ENCODE results near the gene SIGLEC15.

SIGLEC15 gene

DNA sequence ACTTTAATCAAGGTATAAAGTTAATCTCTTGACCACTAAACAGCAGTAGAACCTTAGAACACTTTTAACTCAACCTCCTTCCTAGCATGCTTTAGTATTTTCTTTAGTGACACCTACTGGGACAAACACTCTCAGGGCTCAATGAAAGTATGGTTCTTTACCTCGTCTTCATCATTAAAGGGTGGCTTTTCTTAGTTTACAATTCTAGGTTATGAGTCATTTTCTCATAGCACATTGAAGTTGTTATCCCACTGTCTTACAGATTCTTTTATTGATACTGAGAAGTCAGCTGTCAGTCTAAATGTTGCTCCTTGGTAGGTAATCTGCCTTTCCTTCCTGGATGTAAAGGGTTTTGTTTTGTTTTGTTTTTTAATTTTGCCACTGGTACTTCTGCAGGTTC is 38.0 kb downstream of the SIGLEC15 start:
- H4K20me1 ChIP-seq (ENCODE audit: insufficient read depth, low read length): no peaks in the 10 kb centered on the region
- H3K9me3 ChIP-seq (ENCODE audit: insufficient read depth, low read length): no peaks in the 10 kb centered on the region
- H3K27ac ChIP-seq (ENCODE audit: low read length): no peak overlapping the region
- H3K4me3 ChIP-seq (ENCODE audit: low read length): no peak overlapping the region
- no peaks in the 10 kb centered on the region for H3K4me1 ChIP-seq (ENCODE audit: low read length)
- no peak overlapping the region for H2AFZ ChIP-seq (ENCODE audit: low read depth, low read length)
- no peak overlapping the region for H3K4me2 ChIP-seq (ENCODE audit: low read length)
- H3K79me2 ChIP-seq (ENCODE audit: low read length): no peaks in the 10 kb centered on the region
- no peaks in the 10 kb centered on the region for H3K27me3 ChIP-seq (ENCODE audit: low read depth, low read length)
- TF ChIP-seq, protein P1, sequence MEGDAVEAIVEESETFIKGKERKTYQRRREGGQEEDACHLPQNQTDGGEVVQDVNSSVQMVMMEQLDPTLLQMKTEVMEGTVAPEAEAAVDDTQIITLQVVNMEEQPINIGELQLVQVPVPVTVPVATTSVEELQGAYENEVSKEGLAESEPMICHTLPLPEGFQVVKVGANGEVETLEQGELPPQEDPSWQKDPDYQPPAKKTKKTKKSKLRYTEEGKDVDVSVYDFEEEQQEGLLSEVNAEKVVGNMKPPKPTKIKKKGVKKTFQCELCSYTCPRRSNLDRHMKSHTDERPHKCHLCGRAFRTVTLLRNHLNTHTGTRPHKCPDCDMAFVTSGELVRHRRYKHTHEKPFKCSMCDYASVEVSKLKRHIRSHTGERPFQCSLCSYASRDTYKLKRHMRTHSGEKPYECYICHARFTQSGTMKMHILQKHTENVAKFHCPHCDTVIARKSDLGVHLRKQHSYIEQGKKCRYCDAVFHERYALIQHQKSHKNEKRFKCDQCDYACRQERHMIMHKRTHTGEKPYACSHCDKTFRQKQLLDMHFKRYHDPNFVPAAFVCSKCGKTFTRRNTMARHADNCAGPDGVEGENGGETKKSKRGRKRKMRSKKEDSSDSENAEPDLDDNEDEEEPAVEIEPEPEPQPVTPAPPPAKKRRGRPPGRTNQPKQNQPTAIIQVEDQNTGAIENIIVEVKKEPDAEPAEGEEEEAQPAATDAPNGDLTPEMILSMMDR (IDR thresholded peaks at IDR 0.05; ENCODE audit: low read depth, low read length): no peak
- TF ChIP-seq EZH2phosphoT487 (IDR thresholded peaks at IDR 0.05; ENCODE audit: low read depth): no peak
- H3K9ac ChIP-seq (ENCODE audit: low read length): no peak overlapping the region
- H3K36me3 ChIP-seq (replicated peaks; ENCODE audit: low read depth, low read length): peaks cover 72% of the 10 kb centered on the region

DNA sequence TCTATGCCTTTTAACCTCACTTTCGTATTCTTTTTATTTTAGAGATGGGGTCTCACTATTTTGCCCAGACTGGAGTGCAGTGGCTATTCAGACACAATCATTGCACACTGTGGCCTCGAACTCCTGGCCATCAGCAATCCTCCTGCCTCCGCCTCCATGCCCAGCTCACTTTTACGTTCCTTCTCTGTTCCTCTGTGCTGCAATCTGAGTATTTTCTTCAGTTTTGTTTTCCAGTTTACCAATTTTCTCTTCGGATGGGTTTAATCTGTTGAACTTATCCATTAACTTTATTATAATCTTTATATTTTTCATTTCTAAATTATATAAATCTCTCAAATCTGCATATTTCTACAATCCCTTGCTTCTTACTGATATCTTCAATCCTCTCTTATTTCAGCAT is 38.6 kb downstream of the SIGLEC15 start:
- Histone ChIP-seq H2AFZ (ENCODE audit: low read depth, low read length) (no peak overlapping the region), H3K4me2 (ENCODE audit: low read length) (no peak overlapping the region), H3K36me3 (replicated peaks; ENCODE audit: low read depth, low read length) (peaks cover 68% of the 10 kb centered on the region), H3K9me3 (ENCODE audit: insufficient read depth, low read length) (no peaks in the 10 kb centered on the region), H3K27me3 (ENCODE audit: low read depth, low read length) (no peaks in the 10 kb centered on the region), H3K4me3 (ENCODE audit: low read length) (no peak overlapping the region), H3K79me2 (ENCODE audit: low read length) (no peaks in the 10 kb centered on the region), H3K9ac (ENCODE audit: low read length) (no peak overlapping the region), H3K27ac (ENCODE audit: low read length) (no peak overlapping the region), H3K4me1 (ENCODE audit: low read length) (no peaks in the 10 kb centered on the region), H4K20me1 (ENCODE audit: insufficient read depth, low read length) (no peaks in the 10 kb centered on the region)
- TF ChIP-seq EZH2phosphoT487 (IDR thresholded peaks at IDR 0.05; ENCODE audit: low read depth): no peak
- TF ChIP-seq, protein P1 (IDR thresholded peaks at IDR 0.05; ENCODE audit: low read depth, low read length): no peak

DNA sequence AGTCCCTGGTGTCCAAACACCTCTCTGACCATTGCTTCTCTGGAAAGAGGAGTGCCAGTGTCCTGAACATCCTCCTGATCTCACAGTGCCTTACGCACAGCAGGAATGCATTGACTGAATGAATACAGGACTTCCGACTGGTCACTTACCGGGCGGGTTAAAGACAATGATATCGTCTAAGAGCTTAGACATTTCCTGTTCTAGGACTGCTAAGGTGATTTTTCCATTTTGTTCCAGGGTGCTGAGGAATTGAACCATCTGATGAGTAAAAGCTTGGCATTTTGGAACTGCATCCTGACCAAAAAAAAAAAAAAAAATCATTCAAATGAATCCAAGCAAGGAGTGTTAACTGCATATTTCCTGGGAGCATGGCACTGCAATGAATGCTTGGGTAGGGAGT is 40.0 kb downstream of the SIGLEC15 start:
- Histone ChIP-seq H3K27ac (ENCODE audit: low read length) (no peak overlapping the region), H3K36me3 (replicated peaks; ENCODE audit: low read depth, low read length) (peaks cover 67% of the 10 kb centered on the region)
- TF ChIP-seq, protein P1 (IDR thresholded peaks at IDR 0.05; ENCODE audit: low read depth, low read length): no peak
- no peak for TF ChIP-seq EZH2phosphoT487 (IDR thresholded peaks at IDR 0.05; ENCODE audit: low read depth)

DNA sequence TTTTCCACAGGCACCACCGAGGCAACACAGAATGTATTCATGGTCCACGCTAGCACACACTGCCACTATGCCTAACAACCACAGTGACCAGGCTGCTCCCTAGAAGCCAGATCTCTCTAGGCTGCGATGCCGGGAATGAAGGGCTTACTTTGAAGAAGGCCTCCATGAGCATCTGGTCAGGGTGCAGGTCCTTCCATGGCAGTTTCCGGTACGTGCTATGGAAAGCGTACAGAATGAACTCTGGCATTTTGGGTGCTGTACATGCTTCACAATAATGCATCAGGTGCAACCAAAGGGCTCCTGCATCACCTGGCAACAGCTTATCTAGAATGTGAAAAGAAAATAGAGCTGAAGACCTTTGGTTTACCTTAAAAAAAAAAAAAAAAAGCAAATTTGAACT is 44.9 kb downstream of the SIGLEC15 start:
- H3K4me1 ChIP-seq (ENCODE audit: low read length): peaks cover 24% of the 10 kb centered on the region
- no peak overlapping the region for H3K4me2 ChIP-seq (ENCODE audit: low read length)
- no peak for TF ChIP-seq EZH2phosphoT487 (IDR thresholded peaks at IDR 0.05; ENCODE audit: low read depth)
- TF ChIP-seq, protein P1 (IDR thresholded peaks at IDR 0.05; ENCODE audit: low read depth, low read length): no peak
- H3K36me3 ChIP-seq (replicated peaks; ENCODE audit: low read depth, low read length): peaks cover 73% of the 10 kb centered on the region
- no peak overlapping the region for H3K9ac ChIP-seq (ENCODE audit: low read length)
- no peak overlapping the region for H3K27ac ChIP-seq (ENCODE audit: low read length)
- H2AFZ ChIP-seq (ENCODE audit: low read depth, low read length): no peak overlapping the region
- H4K20me1 ChIP-seq (ENCODE audit: insufficient read depth, low read length): no peaks in the 10 kb centered on the region
- no peaks in the 10 kb centered on the region for H3K27me3 ChIP-seq (ENCODE audit: low read depth, low read length)
- H3K4me3 ChIP-seq (ENCODE audit: low read length): no peak overlapping the region
- peaks cover 16% of the 10 kb centered on the region; the same call in 1 of the 2 replicates for H3K9me3 ChIP-seq (ENCODE audit: insufficient read depth, low read length)
- H3K79me2 ChIP-seq (ENCODE audit: low read length): no peaks in the 10 kb centered on the region

More for the DNA sequence above, 40.0 kb downstream of the SIGLEC15 start:
- H3K9me3 ChIP-seq (ENCODE audit: insufficient read depth, low read length): no peaks in the 10 kb centered on the region
- H3K9ac ChIP-seq (ENCODE audit: low read length): no peak overlapping the region
- H3K79me2 ChIP-seq (ENCODE audit: low read length): no peaks in the 10 kb centered on the region
- no peak overlapping the region for H3K4me3 ChIP-seq (ENCODE audit: low read length)
- no peak overlapping the region for H3K4me2 ChIP-seq (ENCODE audit: low read length)
- no peaks in the 10 kb centered on the region for H4K20me1 ChIP-seq (ENCODE audit: insufficient read depth, low read length)
- H3K4me1 ChIP-seq (ENCODE audit: low read length): no peaks in the 10 kb centered on the region
- H3K27me3 ChIP-seq (ENCODE audit: low read depth, low read length): no peaks in the 10 kb centered on the region
- H2AFZ ChIP-seq (ENCODE audit: low read depth, low read length): no peak overlapping the region
